Measurements from ENCODE around the gene TMA7B. TPM values are rescaled to one million over a fixed set of nuclear protein-coding genes. Genes with fewer than 3 reads are reported as not detected.

TMA7B gene
- total RNA-seq, 2 experiments from 2014 or later = 8.6 to 8.7 TPM

- POLR2A ChIA-PET = interaction anchor here (0.7 to 2.6 kb wide), 10 partner anchors 9 to 110 kb away, joined by 3 to 18 read pairs (median 7); partner anchors contain the start of gene TMA7B
- no peaks in the 10 kb centered on the region for H3K9me3 Mint-ChIP-seq (ENCODE audit: insufficient read depth)
- CTCF ChIA-PET = interaction anchor here (0.7 to 4.3 kb wide), 19 partner anchors 11 to 399 kb away, joined by 3 to 79 read pairs (median 10); partner anchors contain the start of genes GRAP2 and TMA7B
- peaks cover 62% of the 10 kb centered on the region for H3K4me1 Mint-ChIP-seq (ENCODE audit: low read depth)
- no peak for DNase-seq
- peak overlapping the region; percentile 68 for H3K4me3 Mint-ChIP-seq
- peak; percentile 29 for ATAC-seq
- H3K36me3 Mint-ChIP-seq (ENCODE audit: low read depth) = peaks cover 63% of the 10 kb centered on the region
- H3K27ac Mint-ChIP-seq = peak overlapping the region; percentile 85
- no peaks in the 10 kb centered on the region for H3K27me3 Mint-ChIP-seq (ENCODE audit: low read depth)
Measured at GRCh38 chr22:39933741-39934140, 26.5 kb upstream of the TMA7B start.

GRCh38 chr22:39935116-39935515, 25.1 kb upstream of the TMA7B start:
- POLR2A ChIA-PET = interaction anchor here (0.7 to 1.7 kb wide), 6 partner anchors 8 to 30 kb away, joined by 3 to 5 read pairs (median 4); no protein-coding TSS in a partner anchor
- Mint-ChIP-seq H3K27me3 (ENCODE audit: low read depth) (no peaks in the 10 kb centered on the region), H3K36me3 (ENCODE audit: low read depth) (peaks cover 73% of the 10 kb centered on the region)

DNA sequence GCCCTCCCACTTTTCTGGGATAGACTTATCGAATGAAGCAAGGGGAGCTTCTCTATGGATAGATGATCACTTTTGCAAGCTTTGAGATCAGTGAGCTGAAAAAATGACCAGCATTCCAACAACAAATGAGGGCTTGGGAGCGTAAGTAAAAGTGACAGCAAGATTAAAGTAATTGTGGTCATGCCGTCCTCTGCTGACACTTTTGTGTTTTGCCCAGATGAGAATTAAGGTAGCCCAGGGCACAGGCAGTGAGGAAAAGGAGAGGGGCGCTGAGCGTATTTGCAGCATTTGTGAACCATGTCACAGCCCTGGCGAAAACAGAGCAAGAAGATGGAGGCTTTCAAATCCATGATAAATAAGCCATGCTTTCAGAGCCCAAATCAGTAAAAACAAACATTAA, 24.6 kb upstream of the TMA7B start:
- ChIA-PET CTCF (interaction anchor here (0.7 to 4.3 kb wide), 9 partner anchors 9 to 401 kb away, joined by 3 to 79 read pairs (median 15); no protein-coding TSS in a partner anchor), POLR2A (interaction anchor here (0.7 to 1.7 kb wide), 6 partner anchors 9 to 30 kb away, joined by 3 to 5 read pairs (median 4); no protein-coding TSS in a partner anchor)
- ATAC-seq = no peak
- no peaks in the 10 kb centered on the region for H3K27me3 Mint-ChIP-seq (ENCODE audit: low read depth)
- H3K9me3 Mint-ChIP-seq (ENCODE audit: insufficient read depth) = no peaks in the 10 kb centered on the region
- peaks cover 78% of the 10 kb centered on the region for H3K4me1 Mint-ChIP-seq (ENCODE audit: low read depth)
- H3K36me3 Mint-ChIP-seq (ENCODE audit: low read depth) = peaks cover 78% of the 10 kb centered on the region
- H3K4me3 Mint-ChIP-seq = peak overlapping the region; percentile 68
- DNase-seq = no peak
- H3K27ac Mint-ChIP-seq = peak overlapping the region; percentile 84

More at GRCh38 chr22:39935116-39935515, 25.1 kb upstream of the TMA7B start:
- no peak for DNase-seq
- CTCF ChIA-PET = interaction anchor here (0.7 to 4.3 kb wide), 10 partner anchors 8 to 401 kb away, joined by 3 to 79 read pairs (median 12); no protein-coding TSS in a partner anchor
- peak overlapping the region; percentile 85 for H3K27ac Mint-ChIP-seq
- H3K9me3 Mint-ChIP-seq (ENCODE audit: insufficient read depth) = no peaks in the 10 kb centered on the region
- H3K4me3 Mint-ChIP-seq = peak overlapping the region; percentile 68
- ATAC-seq = no peak
- peaks cover 73% of the 10 kb centered on the region for H3K4me1 Mint-ChIP-seq (ENCODE audit: low read depth)

- H3K36me3 Mint-ChIP-seq (ENCODE audit: low read depth) = peaks cover 86% of the 10 kb centered on the region
- no peaks in the 10 kb centered on the region for H3K9me3 Mint-ChIP-seq (ENCODE audit: insufficient read depth)
- peak overlapping the region; percentile 84 for H3K27ac Mint-ChIP-seq
- CTCF ChIA-PET = interaction anchor here (1.2 to 4.0 kb wide), 4 partner anchors 12 to 408 kb away, joined by 3 to 12 read pairs (median 8); no protein-coding TSS in a partner anchor
- no peaks in the 10 kb centered on the region for H3K27me3 Mint-ChIP-seq (ENCODE audit: low read depth)
- no peak for DNase-seq
- POLR2A ChIA-PET = interaction anchor here (1.0 to 1.2 kb wide), 3 partner anchors 14 to 25 kb away, joined by 3 to 5 read pairs (median 5); no protein-coding TSS in a partner anchor
- peaks cover 88% of the 10 kb centered on the region for H3K4me1 Mint-ChIP-seq (ENCODE audit: low read depth)
- no peak for ATAC-seq
- peak overlapping the region; percentile 68 for H3K4me3 Mint-ChIP-seq
Measured at GRCh38 chr22:39936523-39937145, 23.6 kb upstream of the TMA7B start.

GRCh38 chr22:39937906-39938305, 22.3 kb upstream of the TMA7B start:
- H3K27ac Mint-ChIP-seq = peak overlapping the region; percentile 84
- CTCF ChIA-PET = interaction anchor here (0.6 to 4.0 kb wide), 11 partner anchors 11 to 417 kb away, joined by 3 to 12 read pairs (median 4); partner anchors contain the start of gene ATF4

DNA sequence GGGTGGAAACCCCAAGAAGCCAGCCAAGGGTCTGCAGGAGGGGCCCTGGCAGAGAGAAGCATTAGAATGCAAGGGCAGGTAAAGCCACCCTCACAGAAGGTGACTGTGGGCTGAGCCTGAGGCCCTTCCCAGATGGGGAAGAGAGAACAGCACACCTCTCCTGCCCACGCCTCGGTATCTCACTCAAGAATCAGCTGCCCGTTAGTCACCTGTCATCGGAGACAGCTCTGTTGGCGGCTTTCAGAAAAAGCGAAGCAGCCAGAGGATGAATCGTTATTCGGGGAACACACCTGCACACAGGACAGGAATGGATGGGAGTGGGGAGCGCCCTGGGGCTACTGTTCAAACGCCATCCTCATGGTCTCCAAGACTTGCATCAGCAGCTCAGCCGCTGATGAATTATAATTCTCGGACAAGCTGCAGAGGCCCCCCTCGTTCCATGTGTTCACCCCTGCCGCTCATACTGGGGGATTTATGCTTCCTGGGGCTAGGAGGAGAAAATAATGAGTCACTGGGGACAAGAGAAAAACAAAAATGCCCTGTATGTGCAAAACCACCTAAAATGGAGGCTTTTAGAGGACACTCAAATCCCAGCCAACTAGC, 21.6 kb upstream of the TMA7B start:
- peaks cover 86% of the 10 kb centered on the region for H3K36me3 Mint-ChIP-seq (ENCODE audit: low read depth)
- CTCF ChIA-PET = interaction anchor here (0.6 to 4.0 kb wide), 11 partner anchors 10 to 418 kb away, joined by 3 to 12 read pairs (median 3); partner anchors contain the start of gene ATF4
- peak overlapping the region; percentile 84 for H3K27ac Mint-ChIP-seq
- POLR2A ChIA-PET = interaction anchor here (0.6 to 1.7 kb wide), 7 partner anchors 11 to 1066 kb away, joined by 3 to 7 read pairs (median 3); no protein-coding TSS in a partner anchor
- H3K27me3 Mint-ChIP-seq (ENCODE audit: low read depth) = no peaks in the 10 kb centered on the region
- no peak for DNase-seq
- H3K4me1 Mint-ChIP-seq (ENCODE audit: low read depth) = peaks cover 97% of the 10 kb centered on the region
- ATAC-seq = peak; percentile 14
- H3K9me3 Mint-ChIP-seq (ENCODE audit: insufficient read depth) = no peaks in the 10 kb centered on the region
- peak overlapping the region; percentile 68 for H3K4me3 Mint-ChIP-seq

More at GRCh38 chr22:39937906-39938305, 22.3 kb upstream of the TMA7B start:
- DNase-seq (no peak), ATAC-seq (no peak)
- Mint-ChIP-seq H3K4me1 (ENCODE audit: low read depth) (peaks cover 97% of the 10 kb centered on the region), H3K36me3 (ENCODE audit: low read depth) (peaks cover 86% of the 10 kb centered on the region), H3K4me3 (peak overlapping the region; percentile 68), H3K27me3 (ENCODE audit: low read depth) (no peaks in the 10 kb centered on the region), H3K9me3 (ENCODE audit: insufficient read depth) (no peaks in the 10 kb centered on the region)
- POLR2A ChIA-PET = interaction anchor here (0.6 to 1.7 kb wide), 7 partner anchors 10 to 1066 kb away, joined by 3 to 7 read pairs (median 3); no protein-coding TSS in a partner anchor

DNA sequence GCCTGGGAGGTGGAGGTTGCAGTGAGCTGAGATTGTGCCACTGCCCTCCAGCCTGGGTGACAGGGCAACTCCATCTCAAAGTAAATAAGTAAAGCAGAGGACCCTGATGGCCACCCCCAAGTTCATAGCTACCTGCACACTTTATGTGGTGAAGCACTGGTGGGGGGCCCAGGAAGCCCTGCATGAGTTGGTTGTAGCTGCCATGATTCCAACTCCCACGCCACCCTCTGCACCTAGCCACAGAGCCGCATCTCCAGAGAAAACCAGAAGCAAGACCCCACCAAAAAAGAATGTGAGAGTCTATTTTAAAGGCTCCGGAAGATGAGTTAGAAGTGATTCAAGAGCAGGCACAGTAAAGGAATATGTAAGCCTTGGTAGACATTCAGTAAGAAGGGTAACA, 20.4 kb upstream of the TMA7B start:
- Mint-ChIP-seq H3K4me3 (peak overlapping the region; percentile 60), H3K4me1 (ENCODE audit: low read depth) (peaks cover 97% of the 10 kb centered on the region)

GRCh38 chr22:39940757-39941305, 19.4 kb upstream of the TMA7B start:
- Mint-ChIP-seq H3K9me3 (ENCODE audit: insufficient read depth) (no peaks in the 10 kb centered on the region), H3K4me1 (ENCODE audit: low read depth) (peaks cover 96% of the 10 kb centered on the region), H3K36me3 (ENCODE audit: low read depth) (peaks cover 83% of the 10 kb centered on the region), H3K27me3 (ENCODE audit: low read depth) (no peaks in the 10 kb centered on the region), H3K27ac (peak overlapping the region; percentile 74), H3K4me3 (peak overlapping the region; percentile 60)
- CTCF ChIA-PET = interaction anchor here (1.0 to 7.2 kb wide), 4 partner anchors 7 to 44 kb away, joined by 5 to 79 read pairs (median 26); no protein-coding TSS in a partner anchor
- peak; percentile 45 for ATAC-seq
- DNase-seq = peak; percentile 61
- POLR2A ChIA-PET = no interaction called here

More for the DNA sequence above, 20.4 kb upstream of the TMA7B start:
- H3K9me3 Mint-ChIP-seq (ENCODE audit: insufficient read depth) = no peaks in the 10 kb centered on the region
- ChIA-PET CTCF (interaction anchor here (0.6 to 4.0 kb wide), 7 partner anchors 11 to 411 kb away, joined by 3 to 12 read pairs (median 4); no protein-coding TSS in a partner anchor), POLR2A (interaction anchor here (0.7 to 1.6 kb wide), 6 partner anchors 11 to 104 kb away, joined by 3 to 5 read pairs (median 3); no protein-coding TSS in a partner anchor)
- ATAC-seq = no peak
- no peak for DNase-seq
- peaks cover 85% of the 10 kb centered on the region for H3K36me3 Mint-ChIP-seq (ENCODE audit: low read depth)
- no peaks in the 10 kb centered on the region for H3K27me3 Mint-ChIP-seq (ENCODE audit: low read depth)
- H3K27ac Mint-ChIP-seq = peak overlapping the region; percentile 74

DNA sequence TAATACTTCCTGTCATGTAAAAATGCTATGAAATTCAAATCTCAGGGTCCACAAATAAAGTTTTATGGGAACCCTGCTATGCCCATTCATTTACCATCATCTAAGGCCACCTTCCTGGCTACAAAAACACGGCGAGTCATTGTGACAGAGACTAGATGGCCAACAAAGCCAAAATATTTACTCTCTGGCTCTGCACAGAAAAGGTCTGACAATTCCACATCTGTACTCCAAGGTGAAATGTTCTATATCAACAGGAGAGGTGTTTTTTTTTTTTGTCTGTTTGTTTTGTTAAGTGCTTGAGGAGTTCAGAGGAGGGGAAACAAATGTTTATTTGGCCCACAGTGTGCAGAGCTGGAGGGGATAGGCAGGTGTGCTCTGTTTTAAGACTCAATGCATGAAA, 18.6 kb upstream of the TMA7B start:
- ATAC-seq (no peak), DNase-seq (no peak)
- no peaks in the 10 kb centered on the region for H3K27me3 Mint-ChIP-seq (ENCODE audit: low read depth)
- peaks cover 78% of the 10 kb centered on the region for H3K36me3 Mint-ChIP-seq (ENCODE audit: low read depth)
- peak overlapping the region; percentile 60 for H3K4me3 Mint-ChIP-seq
- H3K27ac Mint-ChIP-seq = peak overlapping the region; percentile 85
- no peaks in the 10 kb centered on the region for H3K9me3 Mint-ChIP-seq (ENCODE audit: insufficient read depth)
- ChIA-PET CTCF (interaction anchor here (0.6 to 7.2 kb wide), 11 partner anchors 8 to 407 kb away, joined by 3 to 79 read pairs (median 11); no protein-coding TSS in a partner anchor), POLR2A (interaction anchor here (0.6 to 2.7 kb wide), 4 partner anchors 11 to 401 kb away, joined by 3 to 12 read pairs (median 4); no protein-coding TSS in a partner anchor)
- H3K4me1 Mint-ChIP-seq (ENCODE audit: low read depth) = peaks cover 95% of the 10 kb centered on the region

- no peaks in the 10 kb centered on the region for H3K9me3 Mint-ChIP-seq (ENCODE audit: insufficient read depth)
- ATAC-seq = peak; percentile 37
- H3K27ac Mint-ChIP-seq = peak overlapping the region; percentile 88
- peaks cover 79% of the 10 kb centered on the region for H3K36me3 Mint-ChIP-seq (ENCODE audit: low read depth)
- ChIA-PET POLR2A (interaction anchor here (0.6 to 2.7 kb wide), 12 partner anchors 9 to 423 kb away, joined by 3 to 12 read pairs (median 4); partner anchors contain the start of genes ATF4 and TMA7B), CTCF (interaction anchor here (0.7 to 7.2 kb wide), 25 partner anchors 9 to 408 kb away, joined by 3 to 79 read pairs (median 6); no protein-coding TSS in a partner anchor)
- H3K4me1 Mint-ChIP-seq (ENCODE audit: low read depth) = peaks cover 95% of the 10 kb centered on the region
- H3K4me3 Mint-ChIP-seq = peak overlapping the region; percentile 68
- DNase-seq = peak; percentile 50
- H3K27me3 Mint-ChIP-seq (ENCODE audit: low read depth) = no peaks in the 10 kb centered on the region
Measured at GRCh38 chr22:39942439-39943230, 17.6 kb upstream of the TMA7B start.

Measured in activated CD8-positive, alpha-beta T cell treated with anti-CD3 and anti-CD28 coated beads, Interleukin-2, amount 10 ng/mL, durations not matched to agents 7 days and 5 days (primary cell).